ENCODE data around the gene PARD3B. TPM values are rescaled to one million over a fixed set of nuclear protein-coding genes. Genes with fewer than 3 reads are reported as not detected.

Gene PARD3B
- total RNA-seq, 4 donors from 2014 or later = 21.8 to 85.6 (median 36.1) TPM

DNA sequence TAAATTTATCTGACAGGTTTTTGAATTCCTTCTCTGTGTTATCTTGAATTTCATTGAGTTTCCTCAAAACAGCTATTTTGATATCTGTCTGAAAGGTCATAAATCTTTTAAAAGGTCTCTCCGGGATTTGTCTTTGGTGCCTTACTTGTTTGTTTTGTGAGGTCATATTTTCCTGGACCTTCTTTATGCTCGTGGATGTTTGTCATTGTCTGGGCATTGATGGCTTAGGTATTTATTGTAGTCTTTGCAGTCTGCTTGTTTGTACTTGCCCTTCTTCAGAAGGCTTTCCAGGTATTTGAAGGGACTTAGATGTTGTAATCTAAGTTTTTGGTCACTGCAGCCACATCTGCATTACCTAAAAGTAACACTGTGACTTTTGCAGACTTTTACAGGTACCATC, 355.2 kb downstream of the PARD3B start:
- no peak for TF ChIP-seq POLR2A (IDR thresholded peaks at IDR 0.05)
- TF ChIP-seq, protein P1, sequence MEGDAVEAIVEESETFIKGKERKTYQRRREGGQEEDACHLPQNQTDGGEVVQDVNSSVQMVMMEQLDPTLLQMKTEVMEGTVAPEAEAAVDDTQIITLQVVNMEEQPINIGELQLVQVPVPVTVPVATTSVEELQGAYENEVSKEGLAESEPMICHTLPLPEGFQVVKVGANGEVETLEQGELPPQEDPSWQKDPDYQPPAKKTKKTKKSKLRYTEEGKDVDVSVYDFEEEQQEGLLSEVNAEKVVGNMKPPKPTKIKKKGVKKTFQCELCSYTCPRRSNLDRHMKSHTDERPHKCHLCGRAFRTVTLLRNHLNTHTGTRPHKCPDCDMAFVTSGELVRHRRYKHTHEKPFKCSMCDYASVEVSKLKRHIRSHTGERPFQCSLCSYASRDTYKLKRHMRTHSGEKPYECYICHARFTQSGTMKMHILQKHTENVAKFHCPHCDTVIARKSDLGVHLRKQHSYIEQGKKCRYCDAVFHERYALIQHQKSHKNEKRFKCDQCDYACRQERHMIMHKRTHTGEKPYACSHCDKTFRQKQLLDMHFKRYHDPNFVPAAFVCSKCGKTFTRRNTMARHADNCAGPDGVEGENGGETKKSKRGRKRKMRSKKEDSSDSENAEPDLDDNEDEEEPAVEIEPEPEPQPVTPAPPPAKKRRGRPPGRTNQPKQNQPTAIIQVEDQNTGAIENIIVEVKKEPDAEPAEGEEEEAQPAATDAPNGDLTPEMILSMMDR (IDR thresholded peaks at IDR 0.05) = no peak
- no peaks in the 10 kb centered on the region for H3K9me3 ChIP-seq
- no peaks in the 10 kb centered on the region for H3K27me3 ChIP-seq
- H3K36me3 ChIP-seq = no peaks in the 10 kb centered on the region
- intact Hi-C loops (cut with DNase I; ENCODE audit: low total_unique reads) = no loop called here
- H3K4me1 ChIP-seq = no peaks in the 10 kb centered on the region
- H3K27ac ChIP-seq = no peak overlapping the region
- H3K4me3 ChIP-seq = no peak overlapping the region
- no peak for DNase-seq

DNA sequence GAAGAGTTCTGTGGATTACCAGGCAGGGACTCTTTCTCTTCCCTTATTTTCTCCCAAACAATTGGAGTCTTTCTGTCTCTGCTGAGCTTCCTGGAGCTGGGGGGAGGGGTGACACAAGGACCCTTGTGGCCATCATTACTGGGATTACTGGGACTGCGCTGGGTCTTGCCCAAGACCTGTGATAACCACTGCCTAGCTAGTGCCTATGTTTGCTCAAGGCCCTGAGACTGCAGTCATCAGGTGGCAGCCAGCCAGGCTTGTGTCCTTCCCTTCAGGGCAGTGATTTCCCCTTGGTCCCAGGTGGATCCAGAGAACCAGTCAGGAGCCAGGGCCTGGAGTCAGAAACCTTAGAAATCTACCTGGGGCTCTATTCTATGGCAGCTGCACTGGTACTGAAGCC, 355.6 kb downstream of the PARD3B start:
- H3K27ac ChIP-seq = no peak overlapping the region
- no peaks in the 10 kb centered on the region for H3K27me3 ChIP-seq
- TF ChIP-seq, protein P1 (IDR thresholded peaks at IDR 0.05) = no peak
- TF ChIP-seq POLR2A (IDR thresholded peaks at IDR 0.05) = no peak
- no peaks in the 10 kb centered on the region for H3K4me1 ChIP-seq
- H3K36me3 ChIP-seq = no peaks in the 10 kb centered on the region
- no peak overlapping the region for H3K4me3 ChIP-seq
- DNase-seq = no peak
- H3K9me3 ChIP-seq = no peaks in the 10 kb centered on the region
- intact Hi-C loops (cut with DNase I; ENCODE audit: low total_unique reads) = no loop called here

- Histone ChIP-seq H3K27me3 (no peaks in the 10 kb centered on the region), H3K4me1 (no peaks in the 10 kb centered on the region), H3K9me3 (no peaks in the 10 kb centered on the region), H3K36me3 (no peaks in the 10 kb centered on the region), H3K27ac (no peak overlapping the region), H3K4me3 (no peak overlapping the region)
- intact Hi-C loops (cut with DNase I; ENCODE audit: low total_unique reads) = no loop called here
- TF ChIP-seq, protein P1 (IDR thresholded peaks at IDR 0.05) = no peak
- TF ChIP-seq POLR2A (IDR thresholded peaks at IDR 0.05) = no peak
- no peak for DNase-seq
Measured at GRCh38 chr2:204901591-204901990, 356.3 kb downstream of the PARD3B start.

DNA sequence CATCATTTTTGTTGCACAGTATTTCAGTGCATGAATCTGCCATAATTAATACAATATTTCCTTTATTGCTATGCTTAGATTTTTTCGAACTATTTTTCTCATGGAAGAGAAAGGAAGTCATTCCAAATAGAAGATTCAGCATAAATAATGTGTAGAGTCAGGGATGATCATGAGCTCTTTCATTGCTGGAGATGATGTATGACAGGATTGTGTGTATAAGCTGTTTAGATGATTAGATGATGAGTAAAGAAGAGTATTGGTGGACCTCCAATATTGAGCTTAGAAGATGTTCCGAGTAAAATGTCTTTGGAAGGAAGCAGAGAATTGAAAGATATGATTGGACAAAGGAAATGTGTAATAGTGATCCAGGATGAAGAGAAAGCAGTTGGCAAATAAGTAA, 364.5 kb downstream of the PARD3B start:
- intact Hi-C loops (cut with DNase I; ENCODE audit: low total_unique reads) = no loop called here
- no peaks in the 10 kb centered on the region for H3K36me3 ChIP-seq
- H3K27ac ChIP-seq = no peak overlapping the region
- DNase-seq = no peak
- H3K27me3 ChIP-seq = no peaks in the 10 kb centered on the region
- no peak overlapping the region for H3K4me3 ChIP-seq
- no peak for TF ChIP-seq POLR2A (IDR thresholded peaks at IDR 0.05)
- TF ChIP-seq, protein P1 (IDR thresholded peaks at IDR 0.05) = no peak
- H3K4me1 ChIP-seq = no peaks in the 10 kb centered on the region
- H3K9me3 ChIP-seq = no peaks in the 10 kb centered on the region

DNA sequence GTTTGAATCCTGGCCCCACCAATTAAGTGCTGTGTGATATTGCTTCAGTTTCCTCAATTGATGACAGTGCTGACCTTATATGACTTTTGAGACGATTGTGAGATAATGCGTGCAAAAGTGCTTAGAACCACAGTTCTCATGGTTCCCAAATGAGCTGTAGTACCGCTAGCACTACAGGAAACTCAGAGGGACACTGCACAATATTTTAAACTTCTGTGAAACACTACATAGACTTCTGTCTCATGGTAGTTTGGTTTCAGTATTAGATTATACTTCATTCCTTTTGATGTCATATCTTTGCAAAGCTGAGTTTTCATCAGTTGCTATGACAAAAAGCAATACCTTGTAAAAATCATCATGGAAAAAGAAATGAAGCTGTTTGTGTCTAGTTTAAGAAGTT, 368.0 kb downstream of the PARD3B start:
- Histone ChIP-seq H3K27me3 (no peaks in the 10 kb centered on the region), H3K27ac (no peak overlapping the region), H3K9me3 (no peaks in the 10 kb centered on the region), H3K36me3 (no peaks in the 10 kb centered on the region), H3K4me3 (no peak overlapping the region), H3K4me1 (no peaks in the 10 kb centered on the region)
- no peak for DNase-seq
- TF ChIP-seq, protein P1 (IDR thresholded peaks at IDR 0.05) = no peak
- intact Hi-C loops (cut with DNase I; ENCODE audit: low total_unique reads) = no loop called here
